Measurements from ENCODE around the gene COPE. TPM values are rescaled to one million over a fixed set of nuclear protein-coding genes. Genes with fewer than 3 reads are reported as not detected.

Gene COPE
- total RNA-seq, 1 experiment from 2014 or later: 310 TPM

DNA sequence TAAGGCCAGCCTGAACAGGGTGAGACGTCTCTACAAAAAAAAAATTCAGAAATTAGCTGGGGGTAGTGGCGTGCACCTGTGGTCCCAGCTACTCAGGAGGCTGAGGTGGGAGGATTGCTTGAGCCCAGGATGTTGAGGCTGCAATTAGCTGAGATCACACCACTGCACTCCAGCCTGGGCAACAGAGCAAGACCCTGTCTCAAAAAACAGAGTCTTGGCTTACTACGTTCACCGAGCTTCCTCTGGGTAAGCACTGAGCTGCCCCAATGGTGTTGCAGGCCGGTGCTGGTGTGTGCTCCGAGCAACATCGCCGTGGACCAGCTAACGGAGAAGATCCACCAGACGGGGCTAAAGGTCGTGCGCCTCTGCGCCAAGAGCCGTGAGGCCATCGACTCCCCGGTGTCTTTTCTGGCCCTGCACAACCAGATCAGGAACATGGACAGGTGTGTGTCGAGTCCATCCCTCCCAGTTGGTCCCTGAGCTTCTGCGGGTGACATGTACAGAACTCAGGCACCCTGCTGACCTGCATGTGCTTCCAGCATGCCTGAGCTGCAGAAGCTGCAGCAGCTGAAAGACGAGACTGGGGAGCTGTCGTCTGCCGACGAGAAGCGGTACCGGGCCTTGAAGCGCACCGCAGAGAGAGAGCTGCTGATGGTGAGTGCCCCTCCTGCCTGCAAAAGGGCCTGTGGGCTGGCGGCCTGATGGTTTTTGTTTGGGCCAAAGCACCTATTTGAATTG, 63.4 kb downstream of the COPE start:
- DNase-seq (ENCODE audit: unreplicated experiment): no peak
- POLR2A ChIA-PET: interaction anchor here (0.7 to 2.2 kb wide), 2 partner anchors 22 to 24 kb away, joined by 4 to 7 read pairs; no protein-coding TSS in a partner anchor

DNA sequence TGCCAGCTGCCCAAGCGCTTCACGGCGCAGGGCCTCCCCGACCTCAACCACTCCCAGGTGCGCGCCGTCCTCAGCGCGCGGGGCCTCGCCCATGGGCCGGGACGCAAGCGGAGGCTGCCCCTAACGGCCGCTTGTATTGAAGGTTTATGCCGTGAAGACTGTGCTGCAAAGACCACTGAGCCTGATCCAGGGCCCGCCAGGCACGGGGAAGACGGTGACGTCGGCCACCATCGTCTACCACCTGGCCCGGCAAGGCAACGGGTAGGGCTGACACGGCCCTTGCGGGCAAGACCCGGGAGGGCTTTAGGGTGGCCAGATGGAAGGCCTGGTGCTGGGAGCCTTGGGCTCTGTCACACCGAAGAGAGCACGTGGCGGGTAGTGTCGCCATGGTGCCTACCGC, 64.2 kb downstream of the COPE start:
- ChIA-PET POLR2A (interaction anchor here (0.7 to 2.2 kb wide), 2 partner anchors 21 to 23 kb away, joined by 4 to 7 read pairs; no protein-coding TSS in a partner anchor), CTCF (interaction anchor here (0.6 to 5.1 kb wide), 5 partner anchors 7 to 235 kb away, joined by 3 to 39 read pairs (median 6); no protein-coding TSS in a partner anchor)
- Mint-ChIP-seq H3K4me1 (ENCODE audit: insufficient read depth, unreplicated experiment) (no peaks in the 10 kb centered on the region), H3K27ac (ENCODE audit: low read depth, unreplicated experiment) (no peak overlapping the region), H3K9me3 (ENCODE audit: unreplicated experiment) (no peaks in the 10 kb centered on the region), H3K36me3 (ENCODE audit: insufficient read depth, unreplicated experiment) (peaks cover 87% of the 10 kb centered on the region), H3K27me3 (ENCODE audit: insufficient read depth, unreplicated experiment) (no peaks in the 10 kb centered on the region), H3K4me3 (ENCODE audit: unreplicated experiment) (no peak overlapping the region)
- TF ChIP-seq, protein P1, sequence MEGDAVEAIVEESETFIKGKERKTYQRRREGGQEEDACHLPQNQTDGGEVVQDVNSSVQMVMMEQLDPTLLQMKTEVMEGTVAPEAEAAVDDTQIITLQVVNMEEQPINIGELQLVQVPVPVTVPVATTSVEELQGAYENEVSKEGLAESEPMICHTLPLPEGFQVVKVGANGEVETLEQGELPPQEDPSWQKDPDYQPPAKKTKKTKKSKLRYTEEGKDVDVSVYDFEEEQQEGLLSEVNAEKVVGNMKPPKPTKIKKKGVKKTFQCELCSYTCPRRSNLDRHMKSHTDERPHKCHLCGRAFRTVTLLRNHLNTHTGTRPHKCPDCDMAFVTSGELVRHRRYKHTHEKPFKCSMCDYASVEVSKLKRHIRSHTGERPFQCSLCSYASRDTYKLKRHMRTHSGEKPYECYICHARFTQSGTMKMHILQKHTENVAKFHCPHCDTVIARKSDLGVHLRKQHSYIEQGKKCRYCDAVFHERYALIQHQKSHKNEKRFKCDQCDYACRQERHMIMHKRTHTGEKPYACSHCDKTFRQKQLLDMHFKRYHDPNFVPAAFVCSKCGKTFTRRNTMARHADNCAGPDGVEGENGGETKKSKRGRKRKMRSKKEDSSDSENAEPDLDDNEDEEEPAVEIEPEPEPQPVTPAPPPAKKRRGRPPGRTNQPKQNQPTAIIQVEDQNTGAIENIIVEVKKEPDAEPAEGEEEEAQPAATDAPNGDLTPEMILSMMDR (IDR thresholded peaks at IDR 0.05; ENCODE audit: unreplicated experiment): no peak
- no TSS peak for BruUV-seq (replicated peaks)
- no peak for DNase-seq (ENCODE audit: unreplicated experiment)
- intact Hi-C loops (cut with micrococcal nuclease): no loop called here

More for the DNA sequence above, 63.4 kb downstream of the COPE start:
- BruUV-seq (replicated peaks): no TSS peak
- TF ChIP-seq, protein P1 (IDR thresholded peaks at IDR 0.05; ENCODE audit: unreplicated experiment): no peak
- Mint-ChIP-seq H3K36me3 (ENCODE audit: insufficient read depth, unreplicated experiment) (peaks cover 89% of the 10 kb centered on the region), H3K9me3 (ENCODE audit: unreplicated experiment) (no peaks in the 10 kb centered on the region), H3K4me3 (ENCODE audit: unreplicated experiment) (no peak overlapping the region), H3K27ac (ENCODE audit: low read depth, unreplicated experiment) (no peak overlapping the region), H3K4me1 (ENCODE audit: insufficient read depth, unreplicated experiment) (no peaks in the 10 kb centered on the region), H3K27me3 (ENCODE audit: insufficient read depth, unreplicated experiment) (no peaks in the 10 kb centered on the region)
- CTCF ChIA-PET: interaction anchor here (0.6 to 5.1 kb wide), 10 partner anchors 8 to 263 kb away, joined by 3 to 39 read pairs (median 6); no protein-coding TSS in a partner anchor
- intact Hi-C loops (cut with micrococcal nuclease): no loop called here

DNA sequence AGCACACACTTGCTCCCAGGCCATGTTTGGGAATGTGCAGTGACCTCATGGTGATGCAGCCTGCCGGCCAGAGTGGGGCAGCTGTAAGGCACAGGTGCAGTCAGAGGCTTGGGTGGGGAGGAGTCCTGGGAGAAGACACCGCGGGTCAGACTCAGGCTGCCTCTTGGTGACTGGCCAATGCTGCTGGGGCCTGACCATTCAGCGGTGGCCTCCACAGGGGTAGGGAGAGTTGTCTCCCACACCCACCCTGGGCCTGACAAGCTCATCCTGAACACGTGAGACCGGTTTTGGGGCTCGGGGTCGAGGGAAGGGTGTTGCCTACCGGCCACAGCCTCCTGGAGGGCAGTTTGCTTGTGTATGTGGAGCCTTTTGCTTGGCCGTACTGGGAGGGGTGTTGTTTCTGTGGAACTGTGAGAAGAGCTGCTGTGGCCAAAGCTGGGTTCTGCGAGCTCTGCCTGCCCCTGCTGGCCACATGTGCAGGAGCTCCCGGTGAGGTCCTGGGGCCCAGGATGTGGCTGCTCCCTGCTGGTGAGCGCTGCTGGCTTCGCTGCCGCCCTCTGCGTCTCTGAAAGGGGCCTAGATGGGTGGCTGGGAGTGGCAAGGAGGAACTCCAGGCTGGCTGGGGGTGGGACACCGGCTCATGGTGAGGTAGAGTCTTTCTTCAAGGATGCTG, 65.3 kb downstream of the COPE start:
- Mint-ChIP-seq H3K4me3 (ENCODE audit: unreplicated experiment) (no peak overlapping the region), H3K27ac (ENCODE audit: low read depth, unreplicated experiment) (no peak overlapping the region), H3K4me1 (ENCODE audit: insufficient read depth, unreplicated experiment) (peaks cover 9% of the 10 kb centered on the region), H3K36me3 (ENCODE audit: insufficient read depth, unreplicated experiment) (peaks cover 87% of the 10 kb centered on the region), H3K9me3 (ENCODE audit: unreplicated experiment) (no peaks in the 10 kb centered on the region), H3K27me3 (ENCODE audit: insufficient read depth, unreplicated experiment) (no peaks in the 10 kb centered on the region)
- DNase-seq (ENCODE audit: unreplicated experiment): no peak
- ChIA-PET CTCF (interaction anchor here (5.1 kb wide), 1 partner anchor 13 kb away, joined by 22 read pairs; no protein-coding TSS in a partner anchor), POLR2A (interaction anchor here (1.2 kb wide), 1 partner anchor 20 kb away, joined by 4 read pairs; no protein-coding TSS in a partner anchor)
- BruUV-seq (replicated peaks): no TSS peak
- TF ChIP-seq, protein P1 (IDR thresholded peaks at IDR 0.05; ENCODE audit: unreplicated experiment): no peak
- intact Hi-C loops (cut with micrococcal nuclease): no loop called here

DNA sequence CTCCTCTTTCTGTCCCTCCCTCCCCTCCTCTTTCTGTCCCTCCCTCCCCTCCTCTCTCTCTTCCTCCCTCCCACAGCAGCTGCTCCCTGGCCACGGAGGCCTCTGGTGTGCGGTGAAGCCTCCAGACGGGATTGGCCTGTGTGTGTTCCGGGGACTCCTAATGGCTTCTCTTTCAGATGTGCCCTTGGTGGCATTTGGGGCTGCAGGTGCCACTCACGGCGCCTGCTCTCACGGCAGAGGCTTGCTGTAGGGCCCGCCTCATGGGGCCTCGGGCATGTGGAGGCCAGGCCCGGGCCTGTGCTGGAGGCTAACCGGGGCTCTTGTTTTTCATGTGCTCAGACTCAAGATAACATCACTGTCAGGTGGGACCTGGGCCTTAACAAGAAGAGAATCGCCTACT, 66.5 kb downstream of the COPE start:
- no peaks in the 10 kb centered on the region for H3K9me3 Mint-ChIP-seq (ENCODE audit: unreplicated experiment)
- H3K4me1 Mint-ChIP-seq (ENCODE audit: insufficient read depth, unreplicated experiment): peaks cover 13% of the 10 kb centered on the region
- intact Hi-C loops (cut with micrococcal nuclease): no loop called here
- no peak overlapping the region for H3K27ac Mint-ChIP-seq (ENCODE audit: low read depth, unreplicated experiment)
- CTCF ChIA-PET: interaction anchor here (0.9 kb wide), 1 partner anchor 63 kb away, joined by 3 read pairs; no protein-coding TSS in a partner anchor
- no peak overlapping the region for H3K4me3 Mint-ChIP-seq (ENCODE audit: unreplicated experiment)
- H3K36me3 Mint-ChIP-seq (ENCODE audit: insufficient read depth, unreplicated experiment): peaks cover 84% of the 10 kb centered on the region
- BruUV-seq (replicated peaks): no TSS peak
- TF ChIP-seq, protein P1 (IDR thresholded peaks at IDR 0.05; ENCODE audit: unreplicated experiment): no peak
- no peaks in the 10 kb centered on the region for H3K27me3 Mint-ChIP-seq (ENCODE audit: insufficient read depth, unreplicated experiment)
- no peak for DNase-seq (ENCODE audit: unreplicated experiment)
- POLR2A ChIA-PET: interaction anchor here (0.8 kb wide), 1 partner anchor 11 kb away, joined by 3 read pairs; no protein-coding TSS in a partner anchor

Data from MCF 10A (cell line).